GM21367 (cell line): Measurements from ENCODE around the gene CDK19.
"Not testable (repeated sequence)": the region's sequence is repeated elsewhere in the genome, so short reads cannot be mapped to it uniquely, and the experiment has no call there.

Experiments used
- ATAC-seq: cut with Tn5 transposase; IDR thresholded peaks from one replicate; pipeline ENCODE4 v1.9.1; 2021; ENCODE audit not compliant: unreplicated experiment

Gene CDK19

DNA sequence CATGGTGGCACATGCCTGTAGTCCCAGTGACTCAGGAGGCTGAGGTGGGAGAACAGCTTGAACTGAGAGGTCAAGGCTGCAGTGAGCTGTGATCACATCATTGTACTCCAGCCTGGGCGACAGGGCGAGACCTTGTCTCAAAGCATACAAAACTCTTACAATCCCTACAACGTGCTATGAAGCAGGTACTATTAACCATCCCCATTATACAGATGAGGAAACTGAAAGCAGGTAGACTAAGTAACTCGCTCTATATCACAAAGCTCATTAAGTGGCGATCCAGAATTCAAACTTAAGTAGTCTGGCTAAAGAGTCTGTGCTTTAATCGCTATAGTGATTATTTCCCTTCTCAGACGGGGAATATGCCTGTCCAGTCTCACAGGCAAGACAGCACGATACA is 54.7 kb downstream of the CDK19 start:
- ATAC-seq = no peak

DNA sequence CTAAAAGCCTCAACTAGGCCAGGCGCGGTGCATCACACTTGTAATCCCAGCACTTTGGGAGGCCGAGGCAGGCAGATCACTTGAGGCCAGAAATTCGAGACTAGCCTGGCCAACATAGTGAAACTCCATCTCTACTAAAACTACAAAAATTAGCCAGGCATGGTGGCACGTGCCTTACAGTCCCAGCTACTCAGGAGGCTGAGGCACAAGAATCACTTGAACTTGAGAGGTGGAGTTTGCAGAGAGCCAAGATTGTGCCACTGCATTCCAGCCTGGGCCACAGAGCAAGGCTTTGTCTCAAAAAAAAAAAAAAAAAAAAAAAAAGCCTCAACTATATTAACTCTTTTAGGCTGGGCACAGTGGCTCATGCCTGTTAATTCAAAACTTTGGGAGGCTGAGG is 55.2 kb downstream of the CDK19 start:
- ATAC-seq = not testable (repeated sequence)

DNA sequence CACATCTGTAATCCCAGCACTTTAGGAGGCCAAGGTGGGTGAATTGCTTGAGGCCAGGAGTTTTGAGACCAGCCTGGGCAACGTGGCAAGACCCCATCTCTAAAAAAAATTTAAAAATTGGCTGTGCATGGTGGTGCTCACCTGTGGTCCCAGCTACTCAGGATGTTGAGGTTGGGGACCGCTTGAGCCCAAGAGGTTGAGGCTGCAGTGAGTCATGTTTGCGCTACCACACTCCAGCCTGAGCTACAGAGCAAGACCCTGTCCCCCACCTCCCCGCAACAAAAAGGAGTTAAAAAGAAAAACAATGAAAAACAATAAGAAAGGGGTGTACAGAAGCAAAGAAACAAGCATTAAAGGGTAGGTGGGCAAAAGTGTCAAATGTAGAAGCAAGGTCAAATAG is 57.3 kb downstream of the CDK19 start:
- ATAC-seq = no peak

DNA sequence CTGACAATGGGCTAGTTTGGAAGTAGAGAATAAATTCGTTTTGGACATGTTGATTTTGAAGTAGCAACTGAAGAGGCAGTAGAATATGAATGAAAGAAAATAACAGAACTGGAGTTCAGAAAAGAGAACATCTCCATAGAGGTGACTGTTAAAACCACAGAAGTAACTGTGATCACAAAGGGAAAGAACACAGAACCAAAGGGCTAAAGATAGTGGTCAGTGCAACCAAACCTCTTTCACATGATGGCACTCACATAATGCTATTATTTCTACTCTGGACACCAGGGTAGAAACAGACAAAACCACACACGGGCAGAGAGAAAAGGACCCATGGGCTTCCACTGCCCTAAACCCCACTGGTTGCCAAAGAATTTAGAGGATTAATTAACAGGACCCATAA is 58.5 kb downstream of the CDK19 start:
- ATAC-seq = no peak

DNA sequence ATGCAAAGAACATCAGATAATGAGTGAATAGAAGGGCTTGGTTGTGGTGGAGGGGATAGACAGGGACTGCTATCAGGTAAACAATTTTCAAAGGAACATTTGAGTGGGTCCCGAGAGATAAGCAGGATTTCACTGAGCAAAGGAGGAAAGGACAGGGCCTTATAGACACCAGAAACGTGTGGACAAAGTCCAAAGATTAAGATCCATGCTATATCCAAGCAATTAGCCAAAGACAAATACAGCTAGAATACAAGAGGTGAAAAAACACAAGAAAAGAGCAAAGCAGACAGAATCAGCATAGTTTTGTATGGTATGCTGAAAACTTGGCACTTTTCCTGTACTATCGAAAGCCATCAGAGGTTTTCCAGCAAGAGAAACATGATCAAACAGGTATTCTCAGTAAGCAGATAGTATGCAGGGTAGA is 59.8 kb downstream of the CDK19 start:
- ATAC-seq = no peak

DNA sequence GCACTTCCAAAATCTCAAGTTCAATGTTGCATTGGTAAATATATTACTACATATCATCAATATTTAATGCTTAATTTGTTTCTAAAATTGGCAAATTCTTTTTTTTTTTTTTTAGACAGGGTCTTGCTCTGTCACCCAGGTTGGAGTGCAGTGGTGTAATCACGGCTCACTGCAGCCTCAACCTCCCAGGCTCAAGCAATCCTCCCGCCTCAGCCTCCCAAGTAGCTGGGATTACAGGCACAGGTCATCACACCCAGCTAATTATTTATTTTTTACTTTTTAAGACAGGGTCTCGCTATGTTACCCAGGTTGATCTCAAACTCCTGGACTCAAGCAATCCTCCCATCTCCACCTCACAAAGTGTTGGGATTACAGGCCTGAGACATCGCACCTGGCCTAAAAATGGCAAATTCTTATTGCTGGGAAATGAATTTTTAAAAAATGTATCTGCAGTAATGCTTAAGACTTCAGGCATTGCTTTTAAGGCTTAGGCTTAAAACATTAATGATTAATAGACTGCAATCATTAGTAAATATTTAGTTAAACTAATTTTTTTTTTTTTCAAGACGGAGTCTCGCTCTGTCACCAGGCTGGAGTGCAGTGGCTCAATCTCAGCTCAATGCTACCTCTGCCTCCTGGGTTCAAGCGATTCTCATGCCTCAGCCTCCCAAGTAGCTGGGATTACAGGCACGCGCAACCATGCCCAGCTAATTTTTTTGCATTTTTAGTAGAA is 61.2 kb downstream of the CDK19 start:
- ATAC-seq = not testable (repeated sequence)

DNA sequence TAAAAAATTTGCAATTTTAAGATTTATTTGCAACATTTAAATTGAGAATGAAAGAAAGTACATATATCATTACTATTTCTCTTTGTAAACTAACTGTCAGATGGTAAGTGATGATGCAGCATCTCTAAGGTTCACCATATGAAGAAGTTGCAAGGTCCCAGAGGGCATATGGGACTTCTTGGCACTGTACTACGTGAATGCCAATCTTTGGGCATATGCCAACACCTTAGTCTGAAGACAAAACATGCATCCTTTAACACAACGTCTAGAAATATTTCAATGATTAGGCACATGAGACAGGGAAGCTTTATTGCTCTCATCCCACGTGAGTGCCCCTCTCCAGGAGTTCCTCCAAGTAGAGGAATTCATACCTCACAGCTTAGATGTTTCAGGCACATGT is 66.8 kb downstream of the CDK19 start:
- ATAC-seq = no peak

DNA sequence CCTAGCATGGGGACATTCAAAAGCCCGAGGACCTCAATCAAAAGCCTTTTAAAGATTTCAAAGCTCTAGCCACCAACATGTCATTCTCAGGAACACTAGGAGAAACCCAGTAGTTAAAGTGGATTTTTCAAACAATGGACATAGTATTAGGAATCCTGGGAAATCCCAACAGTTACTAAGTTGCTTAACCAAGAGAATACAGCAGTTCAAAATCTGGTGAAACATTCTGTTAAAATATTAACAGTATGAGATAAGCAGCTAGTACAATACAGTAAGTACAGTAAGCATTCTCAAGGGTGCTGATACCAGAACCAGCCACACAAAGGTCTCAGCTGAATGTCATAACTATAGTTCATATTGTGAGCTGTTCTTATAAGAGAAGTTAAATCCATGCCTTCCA is 68.6 kb downstream of the CDK19 start:
- no peak for ATAC-seq

DNA sequence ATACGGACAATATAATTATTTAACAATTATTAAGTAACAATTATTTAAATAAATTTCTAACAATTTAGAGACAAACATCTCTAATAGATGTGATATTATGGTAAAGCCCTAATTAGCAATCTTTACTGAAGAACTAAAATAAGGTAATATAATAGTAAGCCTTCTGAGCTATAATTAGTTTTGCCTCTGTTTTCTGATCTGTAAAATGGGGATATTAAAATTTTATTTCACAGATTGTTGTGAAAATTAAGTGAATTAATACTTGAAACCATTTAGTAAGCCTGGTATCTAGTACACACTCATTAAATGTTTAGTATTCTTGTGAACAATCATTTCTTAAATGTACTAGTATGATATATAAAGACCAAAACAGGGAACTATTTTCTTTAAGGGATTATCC is 70.3 kb downstream of the CDK19 start:
- ATAC-seq = no peak

DNA sequence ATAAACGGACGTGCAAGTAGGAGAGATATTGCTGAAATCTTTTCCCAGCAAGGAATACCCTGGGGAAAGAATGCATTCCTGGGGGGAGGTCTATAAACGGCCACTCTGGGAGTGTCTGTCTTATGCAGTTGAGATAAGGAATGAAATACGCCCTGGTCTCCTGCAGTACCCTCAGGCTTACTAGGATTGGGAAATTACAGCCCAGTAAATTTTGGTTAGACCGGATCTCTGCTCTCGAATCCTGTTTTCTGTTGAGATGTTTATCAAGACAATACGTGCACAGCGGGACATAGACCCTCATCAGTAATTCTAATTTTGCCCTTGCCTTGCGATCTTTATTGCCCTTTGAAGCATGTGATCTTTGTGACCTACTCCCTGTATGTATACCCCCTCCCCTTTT is 72.7 kb downstream of the CDK19 start:
- not testable (repeated sequence) for ATAC-seq

DNA sequence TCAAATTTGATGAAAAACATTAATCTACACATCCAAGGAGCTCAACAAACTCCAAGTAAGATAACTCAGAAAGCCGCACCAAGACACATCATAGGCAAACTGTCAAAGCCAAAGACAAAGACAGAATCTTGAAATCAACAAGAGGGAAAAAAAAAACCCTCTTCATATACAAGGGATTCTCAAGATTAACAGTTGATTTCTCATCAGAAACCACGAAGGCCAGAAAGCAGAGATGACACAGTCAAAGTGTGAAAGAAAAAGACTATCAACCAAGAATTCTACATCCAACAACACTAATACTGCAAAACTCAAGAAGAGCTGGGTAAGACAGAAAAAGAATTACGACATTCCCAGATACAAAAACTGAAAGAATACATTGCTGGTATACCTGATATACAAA is 73.8 kb downstream of the CDK19 start:
- ATAC-seq = no peak

DNA sequence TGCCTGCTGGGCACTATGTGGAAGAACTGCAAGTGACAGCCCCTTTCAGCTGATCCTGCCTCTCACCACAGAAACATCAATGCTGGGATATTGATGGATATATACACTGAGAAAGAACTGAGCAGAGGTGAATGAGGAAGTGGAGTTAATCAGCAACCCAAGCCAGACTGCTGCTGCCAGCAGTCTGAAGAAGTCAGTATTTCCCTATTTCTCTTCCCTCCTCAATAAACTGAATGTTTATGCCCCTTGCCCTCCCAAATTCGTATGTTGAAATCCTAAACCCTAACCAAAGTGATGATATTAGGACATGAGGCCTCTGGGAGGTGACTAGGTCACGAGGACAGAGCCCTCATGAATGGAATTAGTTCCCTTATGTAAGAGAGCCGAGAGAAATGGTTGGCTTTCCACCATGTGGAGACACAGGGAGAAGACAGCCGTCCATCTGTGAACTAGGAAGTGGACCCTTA is 76.3 kb downstream of the CDK19 start:
- no peak for ATAC-seq

DNA sequence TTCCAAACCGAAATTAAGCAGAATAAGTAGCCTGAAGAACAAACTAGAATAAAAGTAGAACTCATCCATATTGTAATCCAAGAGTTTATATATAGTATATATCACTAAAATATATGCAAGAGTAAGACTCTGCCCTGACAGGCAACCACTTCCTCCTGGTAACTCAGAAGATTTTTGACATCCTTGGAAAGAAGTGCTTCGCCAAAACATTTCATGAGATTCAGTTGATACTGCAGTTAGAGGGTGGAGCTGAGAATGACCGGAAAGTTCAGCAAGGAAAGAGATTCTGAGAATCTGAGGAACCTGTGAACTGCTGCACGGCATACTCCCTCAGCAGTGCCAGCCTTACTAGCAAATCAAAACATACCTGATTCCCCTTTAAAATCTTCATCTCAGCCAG is 79.6 kb downstream of the CDK19 start:
- no peak for ATAC-seq

DNA sequence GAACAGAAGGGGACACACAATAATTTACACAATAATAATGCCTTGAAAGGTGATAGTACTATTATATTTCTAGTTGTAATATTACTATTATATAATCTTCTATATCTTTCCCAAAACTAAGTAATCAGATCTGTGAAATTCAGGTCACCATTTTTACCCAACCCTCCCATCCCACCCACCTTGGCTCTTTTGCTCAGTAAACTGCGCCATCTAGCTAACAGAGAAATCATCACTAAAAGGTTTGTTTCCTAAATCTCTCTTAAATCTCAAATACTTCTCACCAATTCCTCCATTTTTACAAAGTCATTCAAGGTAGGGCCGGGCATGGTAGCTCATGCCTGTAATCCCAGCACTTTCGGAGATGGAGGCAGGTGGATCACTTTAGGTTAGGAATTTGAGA is 83.4 kb downstream of the CDK19 start:
- ATAC-seq = no peak

DNA sequence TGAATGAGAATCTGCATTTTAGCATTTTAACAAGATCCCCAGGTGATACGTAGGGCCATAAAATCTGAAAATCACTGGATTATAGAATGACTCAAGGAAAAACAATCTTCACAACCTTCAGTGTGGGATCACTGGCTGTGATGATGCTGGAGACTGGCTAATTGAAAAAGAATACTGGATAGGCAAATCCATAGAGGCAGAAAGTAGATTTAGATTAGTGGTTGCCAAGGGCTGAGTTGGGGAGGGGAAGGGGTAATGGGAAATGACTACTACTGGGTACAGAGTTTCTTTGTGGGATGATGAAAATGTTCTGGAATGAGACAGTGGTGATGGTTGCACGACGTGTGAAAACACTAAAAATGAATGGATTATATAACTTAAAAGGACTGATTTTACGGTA is 84.1 kb downstream of the CDK19 start:
- no peak for ATAC-seq

DNA sequence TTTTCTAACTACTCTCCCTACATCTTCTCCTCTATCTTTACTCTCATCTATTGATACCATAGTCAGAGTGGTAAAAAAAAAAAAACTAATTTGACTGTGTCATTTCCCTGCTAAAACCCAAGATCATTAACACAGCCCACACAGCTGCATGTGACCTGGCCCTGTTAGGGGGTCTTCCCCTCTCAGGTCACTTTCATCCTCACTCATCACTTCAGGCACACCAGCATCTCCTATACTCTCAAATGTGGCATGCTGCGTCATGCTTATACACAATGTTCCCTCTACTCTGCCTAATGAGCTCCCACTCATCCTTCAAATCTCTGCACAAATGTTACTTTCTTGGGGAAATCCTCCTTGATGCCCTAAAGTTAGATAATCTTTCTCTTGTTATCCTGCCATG is 86.8 kb downstream of the CDK19 start:
- ATAC-seq = no peak

DNA sequence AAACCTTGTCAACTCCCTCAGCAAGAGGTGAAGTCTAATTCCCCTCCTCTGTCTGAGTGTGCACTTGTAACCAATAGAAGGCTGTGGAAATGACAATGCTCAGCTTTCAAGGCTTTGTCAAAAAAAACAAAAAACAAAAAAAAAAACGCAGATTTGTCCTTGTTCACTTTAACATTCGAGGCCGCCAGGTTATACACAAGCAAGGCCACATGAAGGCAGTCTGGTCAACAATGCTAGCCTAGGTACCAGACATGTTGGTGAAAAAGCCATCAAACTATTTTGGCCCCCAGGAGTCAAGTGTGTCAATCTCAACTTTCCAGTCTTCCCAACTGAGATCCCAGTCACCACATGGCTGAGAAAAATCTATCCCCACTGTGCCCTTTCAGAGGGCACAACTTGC is 92.3 kb downstream of the CDK19 start:
- no peak for ATAC-seq

DNA sequence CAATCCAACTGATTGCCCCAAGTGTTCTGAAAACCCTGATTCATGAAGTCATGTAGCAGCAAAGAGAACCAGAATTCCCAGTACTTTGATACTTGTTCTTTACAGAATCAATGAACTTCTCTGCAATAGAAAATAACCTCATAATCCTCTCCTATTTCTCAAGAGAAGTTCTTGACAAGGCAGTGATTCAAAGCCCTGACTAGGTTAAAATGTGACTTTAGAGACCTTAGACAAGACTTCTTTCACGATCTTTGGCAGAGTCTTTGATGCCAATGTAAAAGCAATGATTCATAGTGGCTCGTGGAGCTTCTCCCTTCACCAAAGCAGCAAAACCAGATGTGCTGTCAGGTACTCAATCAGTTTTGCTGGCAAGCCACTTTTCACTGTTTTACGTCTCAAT is 95.2 kb downstream of the CDK19 start:
- ATAC-seq = no peak

DNA sequence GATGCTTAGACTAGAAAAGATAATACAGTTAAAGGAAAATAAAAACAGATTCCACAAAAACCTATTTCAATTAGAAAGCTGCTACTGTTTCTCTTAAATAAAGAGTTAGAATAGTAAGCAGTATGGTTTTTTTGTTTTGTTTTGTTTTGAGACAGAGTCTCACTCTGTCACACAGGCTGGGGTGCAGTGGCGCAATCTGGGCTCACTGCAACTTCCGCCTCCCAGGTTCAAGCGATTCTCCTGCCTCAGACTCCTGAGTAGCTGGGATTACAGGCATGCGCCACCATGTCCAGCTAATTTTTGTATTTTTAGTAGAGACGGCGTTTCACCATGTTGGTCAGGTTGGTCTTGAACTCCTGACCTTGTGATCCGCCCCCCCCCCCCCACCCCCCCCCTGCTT is 95.7 kb downstream of the CDK19 start:
- not testable (repeated sequence) for ATAC-seq

DNA sequence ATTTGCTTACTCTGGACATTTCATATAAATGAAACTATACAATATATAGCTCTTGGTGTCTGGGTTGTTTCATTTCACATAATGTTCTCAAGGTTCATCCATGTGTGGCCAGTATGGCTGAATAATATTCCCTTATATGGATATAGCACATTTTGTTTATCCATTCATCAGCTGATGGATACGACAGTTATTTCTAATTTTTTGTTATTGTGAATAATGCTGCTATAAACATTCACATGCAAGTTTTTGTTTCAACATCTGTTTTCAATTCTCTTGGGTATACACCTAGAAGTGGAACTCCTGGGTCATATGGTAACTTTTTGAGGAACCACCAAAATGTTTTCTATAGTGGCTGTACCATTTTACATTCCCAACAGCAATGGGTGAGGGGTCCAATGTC is 101.1 kb downstream of the CDK19 start:
- no peak for ATAC-seq

DNA sequence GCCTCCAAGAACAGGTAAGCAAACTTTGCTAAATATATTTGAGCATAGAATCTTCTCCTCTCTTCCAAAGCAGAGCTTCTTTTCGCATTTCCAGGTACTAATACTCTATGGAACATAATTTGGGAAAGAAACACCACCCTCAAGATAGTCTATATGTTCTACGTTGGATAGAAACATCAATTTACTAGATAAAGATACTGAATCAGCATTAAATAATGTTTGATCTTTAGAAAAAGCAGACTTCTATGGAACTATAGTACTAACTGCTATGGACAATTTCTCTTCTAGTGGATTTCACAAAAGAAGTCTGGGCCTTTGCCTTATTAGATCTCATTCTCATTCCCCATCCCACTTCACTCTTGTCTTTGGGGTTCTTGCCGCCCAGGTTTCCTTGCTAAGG is 103.0 kb downstream of the CDK19 start:
- ATAC-seq = no peak

DNA sequence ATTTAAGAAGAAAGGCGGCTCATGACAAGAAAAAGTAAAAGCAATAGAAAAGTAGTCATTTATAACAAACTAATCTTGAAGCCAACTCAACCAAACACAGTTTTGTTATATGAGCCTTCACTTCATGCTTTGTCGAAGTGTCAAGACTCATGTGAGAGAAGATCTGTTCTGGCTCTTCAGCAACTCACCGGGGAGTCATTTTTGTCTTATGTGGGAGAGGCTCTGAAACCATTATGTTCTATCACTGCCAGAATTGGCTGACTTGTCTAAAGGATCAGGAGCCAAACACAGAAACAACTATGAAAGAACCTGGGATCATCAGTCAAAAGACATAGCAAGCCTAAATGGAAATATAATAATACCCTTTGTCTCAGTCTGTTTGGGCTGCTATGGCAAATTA is 105.2 kb downstream of the CDK19 start:
- ATAC-seq = no peak

DNA sequence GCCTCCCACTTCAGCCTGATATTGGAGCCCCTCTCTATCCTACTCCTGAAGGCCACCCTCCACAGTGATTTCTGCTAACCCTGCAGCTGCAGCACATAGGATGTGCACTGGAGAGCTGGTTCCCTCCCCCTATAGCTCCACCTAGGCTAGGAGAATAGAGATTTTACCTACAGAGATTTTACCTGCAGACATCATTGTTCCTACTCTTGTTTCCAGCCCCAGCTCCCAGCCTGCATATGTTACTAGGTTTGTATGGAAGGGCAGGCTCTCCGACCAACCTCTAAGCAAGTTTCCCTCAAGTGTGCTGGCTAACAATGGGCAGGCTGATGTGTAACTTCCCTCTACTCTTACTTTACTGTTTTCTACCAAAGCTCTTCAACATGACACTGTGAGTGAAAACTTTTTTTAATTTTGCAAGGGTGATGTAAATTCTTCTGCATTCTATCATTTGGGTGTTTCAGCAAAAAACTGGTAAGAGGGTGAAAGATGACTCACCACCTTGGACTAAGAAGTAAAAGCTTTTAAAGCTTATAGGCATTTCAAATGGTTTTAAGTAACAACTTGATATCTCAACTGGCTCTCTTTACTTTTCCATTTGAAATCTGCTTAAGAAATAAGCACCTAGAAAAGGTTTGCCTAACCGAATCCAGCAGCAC is 106.8 kb downstream of the CDK19 start:
- ATAC-seq = no peak
